HL-60 (cell line): ENCODE data around the gene BTBD3.

ENCODE experiments used
- DNase-seq, 2 experiments: peaks; one replicate each; pipeline ENCODE4 v3.0.0-alpha.2; 2010 to 2020; ENCODE audit warnings: low read depth in 1 of 2, low spot score in 1 of 2
- H3K27ac ChIP-seq: fragments of 250-450 bp; sonication (Bioruptor Pico); replicated peaks from 2 replicates; pipeline ENCODE4 v1.5.1; 2020; ENCODE audit warnings: mild to moderate bottlenecking, moderate library complexity
- H3K27me3 ChIP-seq: fragments of 250-450 bp; sonication (Bioruptor Pico); 2 replicates; pipeline ENCODE4 v1.5.1; 2021; ENCODE audit warnings: mild to moderate bottlenecking, moderate library complexity; ENCODE audit not compliant: insufficient read depth, poor library complexity, severe bottlenecking
- H3K4me3 ChIP-seq: replicated peaks from 2 replicates; pipeline ENCODE4 v1.5.1; 2011; ENCODE audit warnings: mild to moderate bottlenecking, control low read depth, low read length; ENCODE audit not compliant: insufficient read depth
- CTCF ChIP-seq: IDR thresholded peaks from one replicate; pipeline ENCODE4 v1.5.1; 2011; ENCODE audit warnings: low read length, control low read depth, inconsistent platforms; ENCODE audit not compliant: insufficient read depth
- GABPA ChIP-seq: IDR thresholded peaks from 2 replicates; pipeline ENCODE4 v1.6.1; 2012; ENCODE audit warnings: low read depth
- POLR2AphosphoS5 ChIP-seq: IDR thresholded peaks from 2 replicates; pipeline ENCODE4 v1.6.1; 2012; ENCODE audit warnings: low read depth
- SPI1 ChIP-seq: IDR thresholded peaks from 2 replicates; pipeline ENCODE4 v1.6.1; 2012; ENCODE audit warnings: low read depth, mild to moderate bottlenecking, borderline replicate concordance
- TF ChIP-seq, protein P1 (sequence below): IDR thresholded peaks from 2 replicates; pipeline ENCODE4 v1.6.1; 2012; ENCODE audit warnings: low read depth; ENCODE audit not compliant: insufficient replicate concordance

Gene BTBD3

GRCh38 chr20:11890331-11891076, 27.2 kb upstream of the BTBD3 start:
- H3K27me3 ChIP-seq = no peaks in the 10 kb centered on the region
- H3K4me3 ChIP-seq = peak overlapping the region; percentile 65
- no peak overlapping the region for H3K27ac ChIP-seq
- peak; percentile 69 to 85 for DNase-seq
- TF ChIP-seq GABPA (no peak), CTCF (no peak)
- TF ChIP-seq, protein P1, sequence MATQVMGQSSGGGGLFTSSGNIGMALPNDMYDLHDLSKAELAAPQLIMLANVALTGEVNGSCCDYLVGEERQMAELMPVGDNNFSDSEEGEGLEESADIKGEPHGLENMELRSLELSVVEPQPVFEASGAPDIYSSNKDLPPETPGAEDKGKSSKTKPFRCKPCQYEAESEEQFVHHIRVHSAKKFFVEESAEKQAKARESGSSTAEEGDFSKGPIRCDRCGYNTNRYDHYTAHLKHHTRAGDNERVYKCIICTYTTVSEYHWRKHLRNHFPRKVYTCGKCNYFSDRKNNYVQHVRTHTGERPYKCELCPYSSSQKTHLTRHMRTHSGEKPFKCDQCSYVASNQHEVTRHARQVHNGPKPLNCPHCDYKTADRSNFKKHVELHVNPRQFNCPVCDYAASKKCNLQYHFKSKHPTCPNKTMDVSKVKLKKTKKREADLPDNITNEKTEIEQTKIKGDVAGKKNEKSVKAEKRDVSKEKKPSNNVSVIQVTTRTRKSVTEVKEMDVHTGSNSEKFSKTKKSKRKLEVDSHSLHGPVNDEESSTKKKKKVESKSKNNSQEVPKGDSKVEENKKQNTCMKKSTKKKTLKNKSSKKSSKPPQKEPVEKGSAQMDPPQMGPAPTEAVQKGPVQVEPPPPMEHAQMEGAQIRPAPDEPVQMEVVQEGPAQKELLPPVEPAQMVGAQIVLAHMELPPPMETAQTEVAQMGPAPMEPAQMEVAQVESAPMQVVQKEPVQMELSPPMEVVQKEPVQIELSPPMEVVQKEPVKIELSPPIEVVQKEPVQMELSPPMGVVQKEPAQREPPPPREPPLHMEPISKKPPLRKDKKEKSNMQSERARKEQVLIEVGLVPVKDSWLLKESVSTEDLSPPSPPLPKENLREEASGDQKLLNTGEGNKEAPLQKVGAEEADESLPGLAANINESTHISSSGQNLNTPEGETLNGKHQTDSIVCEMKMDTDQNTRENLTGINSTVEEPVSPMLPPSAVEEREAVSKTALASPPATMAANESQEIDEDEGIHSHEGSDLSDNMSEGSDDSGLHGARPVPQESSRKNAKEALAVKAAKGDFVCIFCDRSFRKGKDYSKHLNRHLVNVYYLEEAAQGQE = no peak

GRCh38 chr20:11891077-11891775, 26.5 kb upstream of the BTBD3 start:
- no peak for TF ChIP-seq SPI1
- TF ChIP-seq, protein P1 = no peak
- TF ChIP-seq POLR2AphosphoS5 = no peak
- TF ChIP-seq GABPA = no peak
- no peak for TF ChIP-seq CTCF
- Histone ChIP-seq H3K4me3 (peak overlapping the region; percentile 65), H3K27me3 (no peaks in the 10 kb centered on the region), H3K27ac (peak overlapping the region; percentile 65)
- DNase-seq = peak; percentile 23 to 53

GRCh38 chr20:11891776-11892545, 25.7 kb upstream of the BTBD3 start:
- peak; percentile 57 to 86 for DNase-seq
- TF ChIP-seq GABPA (no peak), SPI1 (peak; percentile 78), POLR2AphosphoS5 (no peak)
- TF ChIP-seq, protein P1 = no peak
- H3K27me3 ChIP-seq = no peaks in the 10 kb centered on the region
- peak overlapping the region; percentile 65 for H3K27ac ChIP-seq
- H3K4me3 ChIP-seq = peak overlapping the region; percentile 65
